Upper lobe of right lung (tissue), 1 donor: ENCODE results near the gene PRTFDC1. TPM values are rescaled to one million over a fixed set of nuclear protein-coding genes. Genes with fewer than 3 reads are reported as not detected.

Experiments
- ATAC-seq: fragments of 200-7000 bp; cut with Tn5 transposase; one replicate; pipeline ENCODE4 v1.9.1; 2020; ENCODE audit warnings: mild to moderate bottlenecking, moderate library complexity
- DNase-seq: peaks from one replicate; pipeline ENCODE4 v3.0.0-alpha.2; 2020
- H3K27ac ChIP-seq: fragments of 200-600 bp; one replicate; pipeline ENCODE4 v1.8.0; 2022
- H3K27me3 ChIP-seq: fragments of 200-600 bp; one replicate; pipeline ENCODE4 v1.8.0; 2022; ENCODE audit warnings: mild to moderate bottlenecking
- H3K36me3 ChIP-seq: fragments of 200-600 bp; one replicate; pipeline ENCODE4 v1.8.0; 2022
- H3K4me1 ChIP-seq: fragments of 200-600 bp; one replicate; pipeline ENCODE4 v1.8.0; 2022
- H3K4me3 ChIP-seq: fragments of 200-600 bp; one replicate; pipeline ENCODE4 v1.8.0; 2022; ENCODE audit warnings: mild to moderate bottlenecking
- H3K9me3 ChIP-seq: fragments of 200-600 bp; one replicate; pipeline ENCODE4 v1.8.0; 2022
- intact Hi-C: fragments of 100-400 bp; cut with DNase I; formaldehyde crosslinking; loops from one replicate; pipeline ENCODE4 v1.11.0; 2022
- total RNA-seq: library from RNA; stranded (reverse); fragmentation: NEBNext Ultra II Directional; extraction: Animal tissue kit (Norgen Biotek cat#: 25700); gene quantifications from one replicate; pipeline ENCODE4 v1.2.1, GENCODE V29; 2021
- TF ChIP-seq, protein P1 (sequence below): fragments of 200-600 bp; IDR thresholded peaks from one replicate; pipeline ENCODE4 v1.8.0; 2022; ENCODE audit warnings: antibody characterized with exemption
- donor health status: DM: no; HTN: yes; CAD: no; lungs with severe emphysema.

The PRTFDC1 gene
- total RNA-seq, 1 donor from 2014 or later, result 2.7 TPM

DNA sequence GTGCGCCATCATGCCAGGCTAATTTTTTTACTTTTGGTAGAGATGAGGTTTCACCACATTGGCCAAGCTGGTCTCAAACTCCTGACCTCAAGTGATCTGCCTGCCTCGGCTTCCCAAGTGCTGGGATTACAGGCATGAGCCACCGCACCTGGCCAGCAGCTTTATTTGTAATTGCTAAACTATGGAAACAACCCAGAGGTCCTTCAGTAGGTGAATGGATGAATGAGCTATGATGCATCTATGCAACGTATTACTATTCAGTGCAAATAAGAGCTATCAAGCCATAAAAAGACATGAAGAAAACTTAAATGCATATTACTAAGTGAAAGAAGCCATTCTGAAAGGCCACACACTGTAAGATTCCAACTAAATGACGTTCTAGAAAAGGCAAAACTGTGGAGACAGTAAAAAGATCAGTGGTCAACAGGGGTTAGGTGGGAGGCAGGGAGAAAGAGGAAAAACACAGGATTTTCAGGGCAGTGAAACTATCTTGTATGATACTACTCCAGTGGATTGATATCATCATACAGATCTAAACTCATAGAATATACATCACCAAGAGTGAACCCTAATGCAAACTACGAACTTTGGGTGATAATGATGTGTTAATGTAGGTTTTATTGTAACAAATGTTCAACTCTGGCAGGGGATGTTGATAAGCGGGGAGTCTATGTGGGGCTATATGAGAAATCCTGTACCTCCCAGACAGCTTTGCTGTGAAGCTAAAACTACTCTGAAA is 66.7 kb downstream of the PRTFDC1 start:
- H3K9me3 ChIP-seq, result no peaks in the 10 kb centered on the region
- no peak overlapping the region for H3K27ac ChIP-seq
- H3K27me3 ChIP-seq, result no peaks in the 10 kb centered on the region
- ATAC-seq, result no peak
- no peaks in the 10 kb centered on the region for H3K36me3 ChIP-seq
- no peak overlapping the region for H3K4me3 ChIP-seq
- intact Hi-C loops, result no loop called here
- H3K4me1 ChIP-seq, result peaks cover 13% of the 10 kb centered on the region
- DNase-seq, result no peak
- TF ChIP-seq, protein P1, sequence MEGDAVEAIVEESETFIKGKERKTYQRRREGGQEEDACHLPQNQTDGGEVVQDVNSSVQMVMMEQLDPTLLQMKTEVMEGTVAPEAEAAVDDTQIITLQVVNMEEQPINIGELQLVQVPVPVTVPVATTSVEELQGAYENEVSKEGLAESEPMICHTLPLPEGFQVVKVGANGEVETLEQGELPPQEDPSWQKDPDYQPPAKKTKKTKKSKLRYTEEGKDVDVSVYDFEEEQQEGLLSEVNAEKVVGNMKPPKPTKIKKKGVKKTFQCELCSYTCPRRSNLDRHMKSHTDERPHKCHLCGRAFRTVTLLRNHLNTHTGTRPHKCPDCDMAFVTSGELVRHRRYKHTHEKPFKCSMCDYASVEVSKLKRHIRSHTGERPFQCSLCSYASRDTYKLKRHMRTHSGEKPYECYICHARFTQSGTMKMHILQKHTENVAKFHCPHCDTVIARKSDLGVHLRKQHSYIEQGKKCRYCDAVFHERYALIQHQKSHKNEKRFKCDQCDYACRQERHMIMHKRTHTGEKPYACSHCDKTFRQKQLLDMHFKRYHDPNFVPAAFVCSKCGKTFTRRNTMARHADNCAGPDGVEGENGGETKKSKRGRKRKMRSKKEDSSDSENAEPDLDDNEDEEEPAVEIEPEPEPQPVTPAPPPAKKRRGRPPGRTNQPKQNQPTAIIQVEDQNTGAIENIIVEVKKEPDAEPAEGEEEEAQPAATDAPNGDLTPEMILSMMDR, result no peak

DNA sequence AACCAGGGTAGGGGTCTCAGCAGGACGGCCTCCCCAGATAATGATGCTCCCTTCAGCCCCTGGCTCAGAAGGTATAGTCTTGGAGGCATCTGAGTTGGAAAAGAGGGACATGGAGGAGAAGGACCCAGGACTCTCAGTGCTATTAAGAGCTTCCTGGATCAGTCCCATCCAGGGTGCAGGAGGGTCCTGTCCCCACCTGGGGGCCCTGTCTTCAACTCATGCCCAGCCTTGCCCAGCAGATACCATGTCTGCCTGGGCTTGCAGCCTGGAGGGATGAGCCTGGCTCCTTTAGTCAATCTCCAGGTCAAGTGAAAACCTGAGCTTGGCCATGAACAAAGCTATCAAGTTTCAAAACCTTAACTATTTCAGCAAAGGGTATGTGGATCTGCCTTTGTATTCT is 67.6 kb downstream of the PRTFDC1 start:
- no peaks in the 10 kb centered on the region for H3K36me3 ChIP-seq
- peak; percentile 28 for ATAC-seq
- H3K27ac ChIP-seq, result no peak overlapping the region
- no peak overlapping the region for H3K4me3 ChIP-seq
- DNase-seq, result no peak
- TF ChIP-seq, protein P1, result no peak
- no peaks in the 10 kb centered on the region for H3K27me3 ChIP-seq
- intact Hi-C loops, result no loop called here
- H3K4me1 ChIP-seq, result peaks cover 10% of the 10 kb centered on the region
- no peaks in the 10 kb centered on the region for H3K9me3 ChIP-seq

DNA sequence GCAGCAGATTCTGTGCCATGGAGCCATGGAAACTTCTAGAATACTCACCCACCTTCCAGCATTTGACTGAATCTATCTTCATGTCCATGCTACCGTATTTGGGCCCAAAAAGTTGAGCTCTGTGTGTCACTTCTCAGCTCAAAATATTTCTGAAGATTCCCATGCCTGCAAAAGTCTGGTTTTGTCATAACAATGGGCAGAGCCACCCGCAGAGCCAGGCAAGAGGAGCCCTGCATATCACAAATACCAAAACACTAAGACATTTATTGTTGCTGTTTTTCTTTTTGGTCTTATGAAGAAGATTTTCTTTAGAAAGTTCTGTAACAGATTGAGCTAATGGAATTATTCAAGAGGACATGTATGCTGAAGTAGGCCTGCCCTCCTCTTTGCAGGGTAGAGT is 68.1 kb downstream of the PRTFDC1 start:
- no peaks in the 10 kb centered on the region for H3K9me3 ChIP-seq
- H3K4me3 ChIP-seq, result no peak overlapping the region
- TF ChIP-seq, protein P1, result no peak
- no peaks in the 10 kb centered on the region for H3K27me3 ChIP-seq
- intact Hi-C loops, result no loop called here
- ATAC-seq (no peak), DNase-seq (no peak)
- H3K36me3 ChIP-seq, result no peaks in the 10 kb centered on the region
- H3K27ac ChIP-seq, result no peak overlapping the region
- H3K4me1 ChIP-seq, result peaks cover 7% of the 10 kb centered on the region

DNA sequence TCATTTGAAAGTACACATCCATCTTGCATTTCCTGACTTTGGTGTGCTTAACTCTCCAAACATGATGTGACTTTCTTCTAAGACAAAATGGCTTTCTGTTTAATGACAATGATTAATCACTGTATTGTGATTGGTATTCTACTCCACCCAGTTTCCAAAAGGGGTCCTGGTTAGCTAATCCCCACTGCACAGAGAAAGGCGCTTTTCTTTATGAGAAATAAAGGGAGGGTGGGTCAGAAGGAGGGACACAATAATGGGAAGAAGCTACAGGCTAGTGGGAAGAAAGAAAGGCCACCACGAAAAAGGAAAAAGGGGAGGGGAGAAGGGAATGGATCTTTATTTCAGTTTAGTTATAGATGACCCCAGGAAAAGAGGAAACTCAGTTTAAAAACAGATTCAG is 69.2 kb downstream of the PRTFDC1 start:
- Histone ChIP-seq H3K9me3 (no peaks in the 10 kb centered on the region), H3K4me1 (peaks cover 7% of the 10 kb centered on the region), H3K36me3 (no peaks in the 10 kb centered on the region), H3K4me3 (no peak overlapping the region), H3K27ac (no peak overlapping the region), H3K27me3 (no peaks in the 10 kb centered on the region)
- intact Hi-C loops, result no loop called here
- TF ChIP-seq, protein P1, result no peak
- DNase-seq (no peak), ATAC-seq (no peak)

DNA sequence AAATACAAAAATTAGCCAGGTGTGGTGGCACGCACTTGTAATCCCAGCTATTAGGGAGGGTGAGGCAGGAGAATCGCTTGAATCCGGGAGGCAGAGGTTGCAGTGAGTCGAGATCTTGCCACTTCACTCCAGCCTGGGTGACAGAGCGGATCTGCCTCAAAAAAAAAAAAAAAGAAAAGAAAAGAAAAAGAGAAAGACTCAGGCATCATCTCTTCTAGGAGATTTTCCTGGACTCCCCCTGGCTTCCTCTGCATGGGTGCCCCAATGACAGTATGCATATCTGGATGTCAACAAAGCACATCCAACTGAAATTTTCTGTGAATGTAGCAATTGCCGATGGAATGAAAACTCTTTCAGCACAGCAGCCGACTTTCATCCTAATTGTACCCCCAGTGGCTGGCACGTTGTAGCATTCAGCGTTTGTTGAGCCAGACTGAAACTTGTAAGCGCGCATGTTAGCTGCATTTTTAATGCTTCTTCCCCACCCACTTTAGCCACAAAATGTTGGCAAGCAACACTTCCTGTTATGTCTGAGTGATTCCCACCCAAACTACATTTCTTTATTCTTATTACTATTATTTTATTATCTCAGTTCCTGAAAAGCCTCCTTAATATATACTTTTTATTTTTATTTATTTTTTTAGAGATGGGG is 70.2 kb downstream of the PRTFDC1 start:
- Histone ChIP-seq H3K4me1 (peaks cover 7% of the 10 kb centered on the region), H3K27me3 (no peaks in the 10 kb centered on the region), H3K36me3 (no peaks in the 10 kb centered on the region), H3K27ac (no peak overlapping the region), H3K4me3 (no peak overlapping the region), H3K9me3 (no peaks in the 10 kb centered on the region)
- intact Hi-C loops, result no loop called here
- TF ChIP-seq, protein P1, result no peak
- DNase-seq, result no peak
- ATAC-seq, result peak; percentile 68
